Suprapubic skin (tissue), 3 donors: ENCODE measurements around the gene ARRDC3.

ENCODE experiments used
- CTCF ChIP-seq, 2 donors: fragments of 200-600 bp in 1 of 2; fragments of 450-650 bp in 1 of 2; sonication (generic) in 1 of 2; IDR thresholded peaks; one replicate each; pipeline ENCODE4 v1.5.1; 2016 to 2019; ENCODE audit warnings: antibody characterized with exemption in 2 of 2, mild to moderate bottlenecking in 1 of 2, moderate library complexity in 1 of 2
- EP300 ChIP-seq: sonication (generic); formaldehyde crosslinking; IDR thresholded peaks from one replicate; pipeline ENCODE4 v1.6.1; 2017; ENCODE audit warnings: antibody characterized with exemption
- POLR2A ChIP-seq, 2 donors: fragments of 450-650 bp; IDR thresholded peaks; one replicate each; pipeline ENCODE4 v1.6.1; 2017; ENCODE audit warnings: antibody characterized with exemption in 2 of 2, mild to moderate bottlenecking in 2 of 2, moderate library complexity in 2 of 2

- TF ChIP-seq POLR2A (IDR thresholded peaks at IDR 0.05) (no peak), CTCF (IDR thresholded peaks at IDR 0.05) (no peak), EP300 (no peak)
Observed at GRCh38 chr5:91359962-91360609, 23.0 kb downstream of the ARRDC3 start.
